Keratinocyte (primary cell): ENCODE results near the gene B3GNT5. TPM values are rescaled to one million over a fixed set of nuclear protein-coding genes. Genes with fewer than 3 reads are reported as not detected.
A peak's percentile ranks its signal among the peaks of the same experiment; 100 is the strongest.

Experiments
- DNase-seq: peaks from one replicate; pipeline ENCODE4 v3.0.0-alpha.2; 2011; ENCODE audit warnings: low read depth, missing footprints, low spot score
- FAIRE-seq: peaks from 2 replicates; lab custom pipeline; 2011; peaks lifted over from hg19 to GRCh38; lab: Jason Lieb, UNC
- H2AFZ ChIP-seq: 2 replicates; pipeline ENCODE4 v1.6.0; 2012; ENCODE audit warnings: low read length, control low read depth, inconsistent platforms; ENCODE audit not compliant: control insufficient read depth
- H3K27ac ChIP-seq: 2 replicates; pipeline ENCODE4 v1.5.1; 2011; ENCODE audit warnings: low read length; ENCODE audit not compliant: control insufficient read depth, insufficient read depth
- H3K27me3 ChIP-seq: 3 replicates; pipeline ENCODE4 v1.6.0; 2011; ENCODE audit warnings: low read length; ENCODE audit not compliant: control insufficient read depth, insufficient read depth; ENCODE audit errors: extremely low read depth
- H3K36me3 ChIP-seq, 2 experiments: 2 replicates in 1 of 2; 3 replicates in 1 of 2; pipeline ENCODE4 v1.5.1; 2011; ENCODE audit warnings: low read length in 2 of 2, mild to moderate bottlenecking in 1 of 2; ENCODE audit not compliant: control insufficient read depth in 2 of 2, insufficient read depth in 2 of 2; ENCODE audit errors: extremely low read depth in 1 of 2
- H3K4me1 ChIP-seq: 3 replicates; pipeline ENCODE4 v1.5.1; 2011; ENCODE audit warnings: low read length; ENCODE audit not compliant: control insufficient read depth, insufficient read depth; ENCODE audit errors: extremely low read depth
- H3K4me2 ChIP-seq: 3 replicates; pipeline ENCODE4 v1.6.0; 2011; ENCODE audit warnings: low read depth, low read length; ENCODE audit not compliant: control insufficient read depth, insufficient read depth; ENCODE audit errors: extremely low read depth
- H3K4me3 ChIP-seq, 3 experiments: fragments of 200-600 bp in 1 of 3; sonication (generic) in 1 of 3; 2 replicates in 2 of 3; 3 replicates in 1 of 3; pipeline ENCODE4 v1.5.1; 2011 to 2016; ENCODE audit warnings: low read length in 3 of 3, mild to moderate bottlenecking in 3 of 3, control low read depth in 2 of 3, inconsistent platforms in 1 of 3, low read depth in 1 of 3, mixed read lengths in 1 of 3, mixed run types in 1 of 3, moderate library complexity in 1 of 3; ENCODE audit not compliant: control insufficient read depth in 2 of 3, insufficient read depth in 2 of 3; ENCODE audit errors: extremely low read depth in 1 of 3
- H3K79me2 ChIP-seq: 2 replicates; pipeline ENCODE4 v1.6.0; 2012; ENCODE audit warnings: low read length; ENCODE audit not compliant: control insufficient read depth, insufficient read depth
- H3K9ac ChIP-seq: 3 replicates; pipeline ENCODE4 v1.6.0; 2011; ENCODE audit warnings: low read length; ENCODE audit not compliant: control insufficient read depth, insufficient read depth; ENCODE audit errors: extremely low read depth
- H3K9me1 ChIP-seq: 3 replicates; pipeline ENCODE4 v1.6.0; 2011; ENCODE audit warnings: low read length; ENCODE audit not compliant: control insufficient read depth, insufficient read depth; ENCODE audit errors: extremely low read depth
- H3K9me3 ChIP-seq: 2 replicates; pipeline ENCODE4 v1.5.1; 2012; ENCODE audit warnings: low read depth, low read length; ENCODE audit not compliant: control insufficient read depth
- H4K20me1 ChIP-seq: 3 replicates; pipeline ENCODE4 v1.6.0; 2011; ENCODE audit warnings: low read length; ENCODE audit not compliant: control insufficient read depth, insufficient read depth; ENCODE audit errors: extremely low read depth
- EZH2 ChIP-seq: IDR thresholded peaks from one replicate; pipeline ENCODE4 v1.6.1; 2012; ENCODE audit warnings: inconsistent platforms, mild to moderate bottlenecking, low read length, moderate library complexity
- dilution Hi-C: fragments of 300-500 bp; cut with MboI; formaldehyde crosslinking; loops from one replicate; pipeline ENCODE4 v1.7.0; 2020; ENCODE audit warnings: low sequenced_read_pairs; ENCODE audit not compliant: extremely low pct_ligation_motif_present
- polyA plus RNA-seq, 5 experiments: library from polyadenylated mRNA; depleted of rRNA in 3 of 5; stranded (reverse) in 3 of 5; stranded (forward) in 1 of 5; unstranded in 1 of 5; fragments of >200 nt; gene quantifications; 1 replicate in 1 of 5; 2 replicates in 3 of 5; 3 replicates in 1 of 5; pipeline versions ENCODE4 v1.2.1 to v1.2.3, GENCODE V29; 2011 to 2012; ENCODE audit warnings: missing spikeins in 2 of 5, low read depth in 1 of 5, low replicate concordance in 1 of 5
- TF ChIP-seq, protein P1 (sequence below), 3 experiments: IDR thresholded peaks in 1 of 3; conservative IDR thresholded peaks in 1 of 3; optimal IDR thresholded peaks in 1 of 3; 2 replicates in 2 of 3; 3 replicates in 1 of 3; pipeline versions ENCODE3 to v1.5.1; 2011; ENCODE audit warnings: low read length in 3 of 3, mild to moderate bottlenecking in 3 of 3, moderate library complexity in 2 of 3, control low read depth in 1 of 3, inconsistent platforms in 1 of 3; ENCODE audit not compliant: insufficient read depth in 2 of 3; ENCODE audit errors: extremely low read depth in 1 of 3

The B3GNT5 gene
- polyA plus RNA-seq, 1 donor (not counting 4 experiments of a cell fraction or from before 2014, with no cell fraction given): 66.6 TPM

DNA sequence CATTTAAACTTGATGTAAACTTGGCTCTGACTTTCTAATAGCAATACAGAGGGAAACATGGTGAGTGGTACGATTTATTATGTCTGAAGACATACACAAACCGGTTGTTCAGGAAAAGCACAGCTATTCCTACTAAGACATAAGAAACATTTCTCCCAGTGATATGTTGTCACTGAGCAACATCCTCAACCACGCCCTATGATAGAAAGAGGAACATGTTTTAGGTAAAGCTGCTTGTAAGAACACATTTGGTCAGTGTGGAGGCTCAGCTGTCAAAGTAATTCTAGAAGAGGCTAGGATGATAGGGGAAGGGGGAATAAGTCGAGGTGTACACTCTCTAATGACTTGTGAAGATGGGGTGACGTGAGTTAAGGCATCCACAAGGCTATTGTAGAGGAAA lies 42.7 kb upstream of the B3GNT5 start:
- FAIRE-seq (no peak), DNase-seq (no peak)
- Histone ChIP-seq H3K36me3 (no peaks in the 10 kb centered on the region), H3K9me1 (no peaks in the 10 kb centered on the region), H3K9ac (no peak overlapping the region), H3K27ac (no peak overlapping the region), H3K4me1 (peaks cover 10% of the 10 kb centered on the region), H3K79me2 (no peaks in the 10 kb centered on the region), H3K9me3 (no peaks in the 10 kb centered on the region), H3K4me2 (no peak overlapping the region), H3K4me3 (no peak overlapping the region), H3K27me3 (no peaks in the 10 kb centered on the region), H4K20me1 (no peaks in the 10 kb centered on the region), H2AFZ (peak overlapping the region; percentile 17)
- TF ChIP-seq EZH2: no peak
- TF ChIP-seq, protein P1, sequence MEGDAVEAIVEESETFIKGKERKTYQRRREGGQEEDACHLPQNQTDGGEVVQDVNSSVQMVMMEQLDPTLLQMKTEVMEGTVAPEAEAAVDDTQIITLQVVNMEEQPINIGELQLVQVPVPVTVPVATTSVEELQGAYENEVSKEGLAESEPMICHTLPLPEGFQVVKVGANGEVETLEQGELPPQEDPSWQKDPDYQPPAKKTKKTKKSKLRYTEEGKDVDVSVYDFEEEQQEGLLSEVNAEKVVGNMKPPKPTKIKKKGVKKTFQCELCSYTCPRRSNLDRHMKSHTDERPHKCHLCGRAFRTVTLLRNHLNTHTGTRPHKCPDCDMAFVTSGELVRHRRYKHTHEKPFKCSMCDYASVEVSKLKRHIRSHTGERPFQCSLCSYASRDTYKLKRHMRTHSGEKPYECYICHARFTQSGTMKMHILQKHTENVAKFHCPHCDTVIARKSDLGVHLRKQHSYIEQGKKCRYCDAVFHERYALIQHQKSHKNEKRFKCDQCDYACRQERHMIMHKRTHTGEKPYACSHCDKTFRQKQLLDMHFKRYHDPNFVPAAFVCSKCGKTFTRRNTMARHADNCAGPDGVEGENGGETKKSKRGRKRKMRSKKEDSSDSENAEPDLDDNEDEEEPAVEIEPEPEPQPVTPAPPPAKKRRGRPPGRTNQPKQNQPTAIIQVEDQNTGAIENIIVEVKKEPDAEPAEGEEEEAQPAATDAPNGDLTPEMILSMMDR (optimal IDR thresholded peaks at IDR 0.05 in 1 of 3, IDR thresholded peaks at IDR 0.05 in 1 of 3, conservative IDR thresholded peaks at IDR 0.05 in 1 of 3; ENCODE audit: extremely low read depth in 1 of 3, insufficient read depth in 2 of 3, low read length in 3 of 3): no peak
- dilution Hi-C loops: no loop called here

DNA sequence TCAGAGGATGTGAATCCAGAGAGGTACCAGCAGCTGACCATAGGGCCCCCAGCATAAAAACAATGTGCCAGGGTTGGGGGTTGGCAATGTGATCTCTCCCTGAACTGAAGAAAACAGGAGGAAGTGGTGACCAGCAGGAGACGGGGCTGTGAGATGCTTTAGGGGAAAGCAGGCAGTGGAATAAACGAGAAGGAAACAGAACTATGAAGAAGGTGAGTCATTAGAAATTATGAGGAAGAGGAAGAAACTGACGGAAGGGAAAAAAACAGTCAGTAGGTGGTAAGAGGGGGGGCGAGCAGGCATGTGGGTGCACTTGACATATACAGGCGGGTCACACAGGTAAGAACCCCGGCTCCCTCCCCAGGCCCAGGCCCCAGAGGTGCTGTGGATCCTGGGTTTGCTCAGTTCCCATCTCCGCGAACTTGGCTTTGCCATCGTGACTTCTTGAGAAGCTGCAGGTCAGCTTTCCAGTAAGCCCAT lies 42.2 kb upstream of the B3GNT5 start:
- H3K36me3 ChIP-seq: no peaks in the 10 kb centered on the region
- no peak overlapping the region for H3K9ac ChIP-seq
- no peaks in the 10 kb centered on the region for H3K9me3 ChIP-seq
- H3K79me2 ChIP-seq: no peaks in the 10 kb centered on the region
- H3K27ac ChIP-seq: no peak overlapping the region
- peaks cover 10% of the 10 kb centered on the region for H3K4me1 ChIP-seq
- no peak overlapping the region for H2AFZ ChIP-seq
- H3K9me1 ChIP-seq: no peaks in the 10 kb centered on the region
- H3K4me2 ChIP-seq: no peak overlapping the region
- no peak overlapping the region for H3K4me3 ChIP-seq
- no peak for TF ChIP-seq EZH2
- TF ChIP-seq, protein P1 (optimal IDR thresholded peaks at IDR 0.05 in 1 of 3, IDR thresholded peaks at IDR 0.05 in 1 of 3, conservative IDR thresholded peaks at IDR 0.05 in 1 of 3; ENCODE audit: extremely low read depth in 1 of 3, insufficient read depth in 2 of 3, low read length in 3 of 3): no peak
- no peaks in the 10 kb centered on the region for H4K20me1 ChIP-seq
- no peaks in the 10 kb centered on the region for H3K27me3 ChIP-seq
- dilution Hi-C loops: no loop called here
- no peak for FAIRE-seq
- DNase-seq: no peak
